HG03469 (cell line): ENCODE measurements around the gene SURF1.
"Not testable (repeated sequence)": the region's sequence is repeated elsewhere in the genome, so short reads cannot be mapped to it uniquely, and the experiment has no call there.

Source experiments
- ATAC-seq: cut with Tn5 transposase; IDR thresholded peaks from one replicate; pipeline ENCODE4 v1.9.1; 2021; ENCODE audit warnings: mild to moderate bottlenecking, moderate library complexity, moderate number of reproducible peaks; ENCODE audit not compliant: unreplicated experiment

SURF1 gene

GRCh38 chr9:133356391-133357091 is at the start of gene SURF1, which contains the start of gene SURF2:
SURF1 (minus strand) TSS chr9:133356487; CDS start chr9:133356453, 34 bp downstream.
SURF2 (plus strand) TSS chr9:133356550; CDS start chr9:133356593, 43 bp downstream.
- ATAC-seq: no peak

DNA sequence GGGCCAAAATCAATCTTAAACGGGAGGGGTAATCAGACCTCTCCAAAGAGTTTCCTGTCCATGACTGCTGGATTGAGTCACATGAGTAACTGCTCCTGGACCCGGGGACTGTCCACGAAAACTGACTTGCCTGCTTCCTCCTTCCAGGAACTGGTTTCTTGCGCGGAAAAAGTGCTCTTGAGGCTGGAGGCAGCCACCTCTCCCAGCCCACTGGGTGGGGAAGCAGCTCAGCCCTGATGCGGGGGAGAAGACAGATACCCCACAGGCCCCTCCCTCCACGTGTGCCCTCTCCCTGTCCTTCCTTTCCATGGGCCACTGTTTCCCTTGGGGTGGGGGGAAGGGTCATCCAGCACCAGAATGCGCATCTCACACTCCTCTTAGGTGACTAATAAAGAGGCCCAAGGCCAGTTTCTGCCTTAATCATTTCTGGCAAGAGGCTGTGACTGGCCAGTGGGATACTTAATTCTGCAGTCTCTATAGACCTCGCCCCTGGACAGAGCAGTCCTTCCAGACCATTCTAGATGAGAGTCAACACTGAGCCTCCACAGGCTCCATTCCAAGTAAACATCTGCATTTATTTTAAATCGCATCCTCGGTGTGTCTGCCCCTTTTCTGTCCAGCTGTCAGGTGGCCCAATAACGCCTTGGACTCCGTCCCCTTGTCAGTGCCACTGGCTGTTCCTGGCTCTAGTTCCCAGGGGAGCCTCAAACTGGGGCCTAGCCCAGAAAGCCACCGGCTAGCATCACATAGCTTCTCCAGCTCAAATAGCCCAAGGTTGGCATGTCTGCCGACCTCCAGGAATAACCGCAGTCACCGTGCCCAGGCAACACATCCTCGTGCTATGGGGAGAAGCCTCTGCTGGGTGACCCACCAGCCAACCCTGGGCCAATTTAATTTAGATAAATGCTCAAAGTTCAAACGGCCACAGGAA is 49.5 kb upstream of the SURF1 start:
- no peak for ATAC-seq

GRCh38 chr9:133404454-133405002 is 48.2 kb upstream of the SURF1 start:
- ATAC-seq: no peak

DNA sequence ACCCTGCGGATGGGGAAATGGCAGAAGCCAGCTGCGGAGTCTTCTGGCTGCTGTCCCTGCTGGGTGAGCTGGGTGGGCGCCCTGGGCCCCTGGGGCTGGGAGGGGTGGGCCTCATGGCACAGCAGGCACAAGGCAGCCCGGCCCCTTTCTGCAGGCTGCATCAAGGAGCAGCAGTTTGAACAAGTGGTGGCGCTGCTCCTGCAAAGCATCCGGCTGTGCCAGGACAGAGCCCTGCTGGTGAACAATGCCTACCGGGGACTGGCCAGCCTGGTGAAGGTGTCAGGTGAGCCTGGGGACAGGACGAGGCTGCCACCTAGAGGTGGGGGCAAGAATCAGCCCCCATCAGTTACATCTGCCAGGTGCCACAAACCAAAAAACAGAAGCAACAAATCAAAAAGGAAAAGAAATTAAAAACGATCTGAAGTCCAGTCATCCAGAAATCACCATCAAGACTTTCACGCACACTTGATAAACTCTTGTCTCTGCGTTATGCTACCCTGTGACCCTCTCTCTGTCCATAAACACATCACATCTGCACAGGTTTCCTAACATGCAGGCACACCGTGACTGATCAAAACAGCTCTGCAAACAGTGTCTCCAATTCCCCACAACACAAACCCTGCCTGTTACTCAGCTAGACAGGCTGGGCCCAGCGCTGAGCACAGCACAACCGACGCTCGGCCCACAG is 47.6 kb upstream of the SURF1 start:
- ATAC-seq: no peak

- no peak for ATAC-seq
Measured at GRCh38 chr9:133402689-133403088, 46.4 kb upstream of the SURF1 start.

GRCh38 chr9:133401588-133401987 is 45.3 kb upstream of the SURF1 start:
- ATAC-seq: no peak

DNA sequence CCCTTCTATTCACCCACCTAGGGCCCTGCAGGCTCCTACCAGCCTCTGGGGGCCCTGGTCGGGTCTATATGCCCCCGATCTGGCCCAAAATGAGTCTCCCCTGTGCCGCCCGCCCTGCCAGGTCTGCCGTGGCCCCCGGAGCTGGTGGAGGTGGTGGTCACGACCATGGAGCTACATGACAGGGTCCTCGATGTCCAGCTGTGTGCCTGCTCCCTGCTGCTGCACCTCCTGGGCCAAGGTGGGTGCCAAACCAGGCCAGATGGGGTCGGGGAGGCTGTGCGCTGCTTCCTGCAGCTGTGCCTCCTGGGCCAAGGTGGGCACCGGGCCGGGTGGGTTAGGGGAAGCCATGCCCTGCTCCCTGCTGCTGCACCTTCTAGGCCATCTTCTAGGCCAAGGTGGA is 44.0 kb upstream of the SURF1 start:
- ATAC-seq: no peak

DNA sequence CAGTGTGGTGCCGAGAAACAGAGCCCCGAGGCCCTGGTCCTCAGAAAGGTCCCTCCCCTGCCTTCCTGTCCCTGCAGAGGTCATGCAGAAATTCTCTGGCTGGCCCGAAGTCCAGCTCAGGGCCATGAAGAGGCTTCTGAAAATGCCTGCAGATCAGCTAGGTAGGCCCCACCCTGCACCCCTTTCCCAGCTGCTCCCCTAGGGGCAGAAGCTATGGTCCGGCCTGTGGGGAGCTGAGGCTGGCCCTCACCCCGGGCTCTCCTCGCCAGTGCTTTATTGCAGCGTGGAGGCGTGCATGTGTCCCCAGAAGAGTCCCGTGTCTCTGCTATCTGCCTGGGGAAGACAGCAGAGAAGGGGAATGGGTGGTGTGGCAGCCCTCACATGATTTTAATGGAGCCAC is 41.6 kb upstream of the SURF1 start:
- no peak for ATAC-seq

DNA sequence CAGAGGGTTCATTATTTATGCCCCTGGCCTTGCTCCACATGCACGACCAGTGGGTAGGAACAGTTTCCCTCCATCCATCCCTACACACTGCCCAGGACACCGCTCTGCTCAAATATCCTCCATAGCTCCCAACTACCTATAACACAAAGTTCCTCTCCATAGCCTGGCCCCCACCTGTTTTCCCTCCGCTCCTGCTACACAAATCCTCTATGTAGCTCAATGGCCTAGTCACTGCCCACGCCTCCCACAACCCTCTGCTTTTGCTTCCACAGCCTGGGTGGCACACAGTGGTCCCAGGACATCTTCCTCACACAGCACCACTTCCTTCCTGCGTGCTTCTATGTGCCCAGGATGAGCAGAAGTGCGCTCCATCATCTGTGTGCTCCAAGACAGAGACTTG is 41.1 kb upstream of the SURF1 start:
- no peak for ATAC-seq

GRCh38 chr9:133396952-133397351 is 40.7 kb upstream of the SURF1 start:
- no peak for ATAC-seq

GRCh38 chr9:133394687-133395271 is 38.5 kb upstream of the SURF1 start:
- no peak for ATAC-seq

- no peak for ATAC-seq
Measured at GRCh38 chr9:133393399-133393798, 37.1 kb upstream of the SURF1 start.

GRCh38 chr9:133392308-133392707 is 36.0 kb upstream of the SURF1 start:
- ATAC-seq: not testable (repeated sequence)

DNA sequence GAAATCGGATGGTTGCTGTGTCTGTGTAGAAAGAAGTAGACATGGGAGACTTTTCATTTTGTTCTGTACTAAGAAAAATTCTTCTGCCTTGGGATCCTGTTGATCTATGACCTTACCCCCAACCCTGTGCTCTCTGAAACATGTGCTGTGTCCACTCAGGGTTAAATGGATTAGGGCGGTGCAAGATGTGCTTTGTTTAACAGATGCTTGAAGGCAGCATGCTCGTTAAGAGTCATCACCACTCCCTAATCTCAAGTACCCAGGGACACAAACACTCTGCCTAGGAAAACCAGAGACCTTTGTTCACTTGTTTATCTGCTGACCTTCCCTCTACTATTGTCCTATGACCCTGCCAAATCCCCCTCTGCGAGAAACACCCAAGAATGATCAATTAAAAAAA is 35.2 kb upstream of the SURF1 start:
- ATAC-seq: not testable (repeated sequence)

DNA sequence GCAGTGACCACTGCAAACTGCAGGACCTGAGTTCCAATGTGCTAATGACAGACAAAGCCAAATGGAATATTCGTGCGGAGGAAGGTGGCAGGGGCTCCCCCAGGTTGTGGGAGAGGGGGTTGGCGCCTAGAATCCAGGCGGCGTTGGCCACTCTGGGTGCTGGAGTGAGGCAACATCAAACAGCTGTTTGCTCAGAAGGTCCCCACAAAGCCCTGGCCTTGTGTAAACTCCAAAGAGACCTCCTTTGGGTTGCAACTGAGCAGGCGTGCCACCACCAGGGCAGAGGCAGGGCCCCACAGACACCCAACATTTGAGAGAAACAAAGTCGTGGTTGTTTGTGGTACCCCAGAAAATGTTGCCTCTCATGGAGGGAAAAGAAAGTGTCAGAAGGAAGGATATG is 34.4 kb upstream of the SURF1 start:
- no peak for ATAC-seq

DNA sequence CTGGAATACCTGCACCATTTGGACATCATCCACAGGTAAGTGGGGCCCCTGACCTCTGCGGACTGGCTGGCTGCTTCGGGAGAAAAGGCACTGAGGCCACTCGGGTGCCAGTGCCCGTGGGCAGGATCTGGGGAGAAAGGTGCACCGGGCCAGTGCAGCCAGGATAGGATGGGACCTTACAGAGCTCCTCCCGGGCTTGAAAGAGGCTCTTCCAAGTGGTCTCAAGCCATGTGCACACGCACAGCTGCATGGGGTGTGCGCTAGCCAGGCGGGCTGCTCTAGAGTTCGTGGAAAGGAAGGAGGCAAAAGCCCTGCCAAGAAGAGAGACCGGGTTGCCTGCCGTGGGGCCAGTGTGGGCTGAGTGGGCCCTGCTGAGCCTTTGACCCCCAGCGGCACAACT is 33.3 kb upstream of the SURF1 start:
- ATAC-seq: no peak

GRCh38 chr9:133389025-133389557 is 32.8 kb upstream of the SURF1 start:
- ATAC-seq: no peak

DNA sequence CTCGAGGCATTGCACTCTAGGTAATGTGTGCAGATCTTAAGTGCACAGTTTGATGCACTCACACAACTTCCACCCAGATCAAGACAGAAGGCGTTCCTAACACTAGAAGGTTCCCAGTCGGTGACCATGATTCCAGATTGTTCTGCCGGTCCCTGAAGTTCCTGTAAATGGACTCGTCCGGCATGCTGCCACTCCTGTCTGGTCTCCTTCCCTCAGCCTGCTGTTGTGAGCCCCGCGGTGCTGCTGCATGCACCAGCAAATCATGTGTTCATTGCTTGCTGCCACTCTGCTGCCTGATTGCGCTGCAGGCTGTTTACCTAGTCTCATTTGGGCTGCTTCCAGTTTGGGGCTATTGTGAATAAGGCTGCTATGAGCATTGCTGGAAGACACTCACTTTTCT is 31.4 kb upstream of the SURF1 start:
- no peak for ATAC-seq

- no peak for ATAC-seq
Measured at GRCh38 chr9:133386338-133386737, 30.1 kb upstream of the SURF1 start.

DNA sequence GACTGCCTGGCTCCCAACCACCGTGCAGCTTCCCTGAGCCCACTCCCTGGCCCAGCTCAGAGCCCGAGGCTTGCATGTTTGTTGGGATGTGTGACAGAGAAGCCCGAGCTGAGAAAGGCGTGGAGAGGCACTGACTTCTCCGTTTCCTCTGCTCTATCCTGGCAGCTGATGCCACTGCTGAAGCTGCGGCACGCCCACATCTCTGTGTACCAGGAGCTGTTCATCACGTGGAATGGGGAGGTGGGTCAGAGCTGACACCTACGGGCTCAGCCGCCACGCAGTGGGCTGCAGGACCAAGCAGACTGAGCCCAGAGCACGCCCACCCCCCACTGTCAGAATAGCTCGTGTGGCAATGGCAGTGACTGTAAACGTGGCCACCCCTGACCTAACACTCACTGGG is 29.2 kb upstream of the SURF1 start:
- ATAC-seq: no peak
